ENCODE data around the gene CCDC15.

The CCDC15 gene

DNA sequence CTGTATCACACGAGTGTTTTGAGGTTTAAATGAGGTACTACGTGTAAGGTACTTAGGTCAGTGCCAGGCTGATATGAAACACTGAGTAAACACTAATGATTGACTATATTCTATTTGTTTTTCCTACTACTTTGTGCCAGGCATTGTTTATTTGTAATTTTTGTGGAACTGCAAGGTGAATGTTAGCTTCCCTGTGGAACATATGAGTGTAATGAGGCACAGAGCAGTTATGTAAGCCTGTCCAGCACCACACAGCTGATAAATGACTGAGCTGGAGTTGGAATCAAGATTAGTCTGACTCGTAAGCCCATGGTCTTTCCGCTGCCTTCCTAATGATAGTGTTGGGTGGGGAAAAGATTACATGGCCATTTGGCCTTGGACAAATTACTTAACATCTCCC lies 115.0 kb downstream of the CCDC15 start:
- Histone ChIP-seq H3K27ac (ENCODE audit: low read depth, low read length) (no peak overlapping the region), H3K4me1 (ENCODE audit: control insufficient read depth, insufficient read depth, low read length, unreplicated experiment) (peaks cover 28% of the 10 kb centered on the region), H2AFZ (ENCODE audit: low read length, unreplicated experiment) (no peak overlapping the region)

DNA sequence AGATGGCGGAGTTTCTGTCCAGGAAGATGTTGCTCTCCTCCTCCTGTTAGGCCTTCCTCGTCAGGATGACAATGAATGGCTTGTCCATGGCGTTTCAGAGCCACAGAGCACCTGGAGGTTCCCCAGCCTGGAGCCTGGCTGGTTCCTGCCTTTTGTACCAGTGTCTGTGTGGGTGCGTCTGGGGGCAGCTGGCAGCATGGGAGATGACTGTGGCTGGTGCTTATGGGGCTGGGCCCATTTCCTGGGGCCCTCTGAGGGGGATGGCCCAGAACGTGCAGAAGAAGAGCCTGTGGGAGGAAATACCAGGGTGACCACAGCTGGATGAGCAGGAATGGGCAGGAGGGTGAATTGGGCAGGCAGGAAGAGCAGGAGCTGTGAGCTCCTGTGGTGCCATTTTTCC lies 115.8 kb downstream of the CCDC15 start:
- no peak overlapping the region for H2AFZ ChIP-seq (ENCODE audit: low read length, unreplicated experiment)
- no peak overlapping the region for H3K4me3 ChIP-seq (ENCODE audit: low read depth, low read length)
- no peaks in the 10 kb centered on the region for H3K27me3 ChIP-seq (ENCODE audit: insufficient read depth, low read length)
- H3K4me1 ChIP-seq (ENCODE audit: control insufficient read depth, insufficient read depth, low read length, unreplicated experiment), result peaks cover 28% of the 10 kb centered on the region
- H3K79me2 ChIP-seq (ENCODE audit: control insufficient read depth, insufficient read depth, low read length, unreplicated experiment), result peaks cover 3% of the 10 kb centered on the region
- no peaks in the 10 kb centered on the region for H3K36me3 ChIP-seq (ENCODE audit: insufficient read depth, low read length)
- H3K27ac ChIP-seq (ENCODE audit: low read depth, low read length), result no peak overlapping the region

More for the DNA sequence above, 115.0 kb downstream of the CCDC15 start:
- Histone ChIP-seq H3K27me3 (ENCODE audit: insufficient read depth, low read length) (no peaks in the 10 kb centered on the region), H3K79me2 (ENCODE audit: control insufficient read depth, insufficient read depth, low read length, unreplicated experiment) (peaks cover 3% of the 10 kb centered on the region), H3K4me3 (ENCODE audit: low read depth, low read length) (no peak overlapping the region), H3K36me3 (ENCODE audit: insufficient read depth, low read length) (no peaks in the 10 kb centered on the region)

DNA sequence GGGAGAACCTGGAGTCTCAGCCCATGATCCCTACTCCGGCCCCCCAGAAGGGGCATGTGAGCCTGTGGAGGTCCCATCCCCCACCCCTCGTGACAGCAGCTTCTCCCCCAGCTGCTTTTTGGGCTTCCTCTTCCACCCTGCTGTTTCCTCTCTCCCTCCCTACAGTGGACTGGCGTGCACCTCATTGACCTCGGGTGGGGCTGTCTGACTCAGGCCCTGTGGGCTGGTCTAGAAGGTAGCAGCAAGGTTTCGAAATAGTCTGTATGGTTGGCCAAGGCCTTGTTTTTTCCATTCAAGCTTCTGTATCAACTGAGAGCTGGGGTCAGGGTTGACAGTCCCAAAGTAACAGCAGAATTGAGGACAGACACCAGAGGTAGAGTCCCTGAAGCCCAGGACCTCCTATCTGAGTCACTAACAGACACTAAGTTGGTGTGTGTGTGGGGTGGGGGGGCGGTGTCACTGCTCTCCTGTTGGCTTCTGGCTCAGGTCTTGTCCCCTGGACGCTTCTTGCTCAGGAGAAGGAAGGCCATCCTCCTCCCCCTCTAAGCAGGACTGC lies 116.8 kb downstream of the CCDC15 start:
- Histone ChIP-seq H2AFZ (ENCODE audit: low read length, unreplicated experiment) (peak overlapping the region; percentile 6), H3K36me3 (ENCODE audit: insufficient read depth, low read length) (no peaks in the 10 kb centered on the region), H3K4me1 (ENCODE audit: control insufficient read depth, insufficient read depth, low read length, unreplicated experiment) (peaks cover 28% of the 10 kb centered on the region), H3K79me2 (ENCODE audit: control insufficient read depth, insufficient read depth, low read length, unreplicated experiment) (peaks cover 3% of the 10 kb centered on the region), H3K4me3 (ENCODE audit: low read depth, low read length) (no peak overlapping the region), H3K27me3 (ENCODE audit: insufficient read depth, low read length) (no peaks in the 10 kb centered on the region), H3K27ac (ENCODE audit: low read depth, low read length) (peak overlapping the region; percentile 40)

DNA sequence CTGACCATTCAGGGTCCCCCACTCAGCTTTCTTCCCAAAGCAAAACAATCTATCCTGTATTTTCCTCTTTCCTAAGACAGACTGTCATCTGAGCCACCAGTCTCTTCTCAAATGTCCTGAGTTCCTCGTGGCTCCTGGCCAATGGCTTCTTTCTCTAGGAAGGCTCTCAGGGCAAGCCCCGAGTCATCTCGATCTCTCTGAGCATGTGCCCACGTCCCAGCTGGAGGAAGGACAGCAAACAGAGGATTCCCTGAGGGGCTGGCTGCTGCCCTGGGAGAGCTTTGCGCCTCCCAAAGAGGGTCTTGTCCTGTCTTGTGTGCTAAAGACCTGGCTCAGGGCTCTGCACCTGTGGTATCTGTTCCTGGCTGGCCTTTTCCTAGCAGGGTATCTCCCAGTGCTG lies 117.4 kb downstream of the CCDC15 start:
- Histone ChIP-seq H3K79me2 (ENCODE audit: control insufficient read depth, insufficient read depth, low read length, unreplicated experiment) (no peaks in the 10 kb centered on the region), H3K27me3 (ENCODE audit: insufficient read depth, low read length) (no peaks in the 10 kb centered on the region), H3K4me3 (ENCODE audit: low read depth, low read length) (no peak overlapping the region), H2AFZ (ENCODE audit: low read length, unreplicated experiment) (no peak overlapping the region), H3K27ac (ENCODE audit: low read depth, low read length) (peak overlapping the region; percentile 40), H3K4me1 (ENCODE audit: control insufficient read depth, insufficient read depth, low read length, unreplicated experiment) (peaks cover 28% of the 10 kb centered on the region), H3K36me3 (ENCODE audit: insufficient read depth, low read length) (no peaks in the 10 kb centered on the region)

DNA sequence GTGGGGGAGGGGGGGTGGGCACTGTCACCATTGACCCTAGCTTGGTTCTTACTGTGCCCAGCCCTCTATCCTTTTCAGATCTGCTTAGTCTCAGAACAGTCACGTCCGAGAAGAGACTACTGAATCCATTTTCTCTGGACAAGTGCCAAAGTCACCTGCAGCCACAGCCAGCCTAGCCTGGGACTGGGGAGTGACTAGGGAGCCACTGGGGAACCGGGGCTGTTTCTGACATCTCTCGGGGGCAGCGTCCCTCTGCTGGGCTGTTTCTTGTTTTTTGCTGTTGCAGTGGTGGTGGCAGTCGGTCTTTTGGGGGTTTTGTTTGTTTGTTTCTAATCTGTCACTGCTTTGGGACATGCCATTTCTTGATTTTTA lies 117.8 kb downstream of the CCDC15 start:
- Histone ChIP-seq H3K27ac (ENCODE audit: low read depth, low read length) (no peak overlapping the region), H3K36me3 (ENCODE audit: insufficient read depth, low read length) (no peaks in the 10 kb centered on the region), H3K4me3 (ENCODE audit: low read depth, low read length) (no peak overlapping the region), H3K4me1 (ENCODE audit: control insufficient read depth, insufficient read depth, low read length, unreplicated experiment) (peaks cover 28% of the 10 kb centered on the region), H3K79me2 (ENCODE audit: control insufficient read depth, insufficient read depth, low read length, unreplicated experiment) (no peaks in the 10 kb centered on the region), H3K27me3 (ENCODE audit: insufficient read depth, low read length) (no peaks in the 10 kb centered on the region), H2AFZ (ENCODE audit: low read length, unreplicated experiment) (no peak overlapping the region)

DNA sequence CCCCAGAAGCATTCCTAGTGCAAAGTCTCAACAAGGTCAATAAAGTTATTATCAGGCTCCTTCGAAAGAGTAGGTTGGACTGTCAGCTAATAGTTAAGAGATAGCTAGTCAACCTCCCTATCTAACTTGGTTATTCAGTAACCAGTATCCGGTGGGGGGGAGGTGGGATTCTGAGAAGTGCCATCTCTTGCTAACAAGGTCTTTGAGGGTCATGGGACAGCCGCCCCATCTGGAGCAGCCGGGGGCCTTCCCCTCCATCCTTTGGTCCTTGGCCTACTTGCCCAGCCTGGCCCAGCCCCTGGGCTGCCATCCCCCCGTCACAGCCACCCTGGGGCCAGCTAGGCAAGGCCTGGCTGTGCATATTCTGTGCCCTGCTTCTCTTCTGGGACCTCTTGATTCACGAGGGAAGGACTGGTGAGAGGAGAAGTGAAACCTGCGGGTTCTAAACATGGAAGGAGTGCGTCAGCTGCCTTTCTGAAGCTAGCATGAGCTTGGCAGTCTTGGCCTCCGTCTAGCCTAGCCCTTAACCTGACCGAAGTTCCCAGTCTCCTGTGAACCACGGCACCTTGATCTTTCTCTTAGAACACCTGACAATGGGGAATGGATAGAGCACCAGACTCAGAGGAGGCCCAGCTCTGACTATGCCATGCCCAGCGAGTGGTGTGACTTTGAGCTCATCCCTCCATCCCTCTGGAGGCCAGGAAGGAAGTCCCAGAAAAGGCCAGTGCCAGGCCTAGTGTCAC lies 118.4 kb downstream of the CCDC15 start:
- Histone ChIP-seq H3K4me1 (ENCODE audit: control insufficient read depth, insufficient read depth, low read length, unreplicated experiment) (peaks cover 28% of the 10 kb centered on the region), H2AFZ (ENCODE audit: low read length, unreplicated experiment) (no peak overlapping the region), H3K4me3 (ENCODE audit: low read depth, low read length) (no peak overlapping the region), H3K79me2 (ENCODE audit: control insufficient read depth, insufficient read depth, low read length, unreplicated experiment) (no peaks in the 10 kb centered on the region), H3K27me3 (ENCODE audit: insufficient read depth, low read length) (no peaks in the 10 kb centered on the region), H3K27ac (ENCODE audit: low read depth, low read length) (no peak overlapping the region), H3K36me3 (ENCODE audit: insufficient read depth, low read length) (no peaks in the 10 kb centered on the region)

DNA sequence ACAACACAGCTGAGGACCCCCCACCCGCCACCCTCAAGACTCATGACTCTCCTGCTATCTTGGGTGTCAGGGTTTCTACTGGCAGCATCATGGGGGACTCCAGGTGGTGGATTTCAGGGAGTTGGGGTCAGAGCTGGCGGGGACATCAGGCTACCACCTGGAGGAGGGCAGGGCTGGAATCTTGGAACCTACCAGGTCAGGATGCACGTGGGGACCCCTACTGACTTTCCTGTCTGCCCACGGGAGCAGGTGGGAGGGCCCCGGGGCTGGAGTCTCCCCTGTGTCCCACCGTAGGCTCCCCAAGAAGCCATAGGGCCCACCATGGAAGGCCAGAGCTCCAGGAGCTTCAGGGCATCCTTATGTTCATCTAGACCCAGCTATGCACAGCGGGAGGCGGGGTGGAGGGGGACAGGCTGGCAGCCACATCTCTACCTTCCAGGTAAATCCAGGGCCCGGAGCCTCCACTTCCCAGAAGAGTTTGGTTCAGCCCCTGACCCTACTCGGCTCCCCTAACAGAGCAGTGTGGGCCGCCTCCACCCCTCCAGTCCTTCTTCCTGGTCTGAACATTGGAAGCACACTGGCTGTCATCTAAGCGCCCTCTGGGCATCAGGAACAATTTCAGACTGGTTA lies 119.1 kb downstream of the CCDC15 start:
- Histone ChIP-seq H2AFZ (ENCODE audit: low read length, unreplicated experiment) (no peak overlapping the region), H3K79me2 (ENCODE audit: control insufficient read depth, insufficient read depth, low read length, unreplicated experiment) (no peaks in the 10 kb centered on the region), H3K4me1 (ENCODE audit: control insufficient read depth, insufficient read depth, low read length, unreplicated experiment) (peaks cover 28% of the 10 kb centered on the region), H3K4me3 (ENCODE audit: low read depth, low read length) (no peak overlapping the region), H3K36me3 (ENCODE audit: insufficient read depth, low read length) (no peaks in the 10 kb centered on the region), H3K27ac (ENCODE audit: low read depth, low read length) (no peak overlapping the region), H3K27me3 (ENCODE audit: insufficient read depth, low read length) (no peaks in the 10 kb centered on the region)

DNA sequence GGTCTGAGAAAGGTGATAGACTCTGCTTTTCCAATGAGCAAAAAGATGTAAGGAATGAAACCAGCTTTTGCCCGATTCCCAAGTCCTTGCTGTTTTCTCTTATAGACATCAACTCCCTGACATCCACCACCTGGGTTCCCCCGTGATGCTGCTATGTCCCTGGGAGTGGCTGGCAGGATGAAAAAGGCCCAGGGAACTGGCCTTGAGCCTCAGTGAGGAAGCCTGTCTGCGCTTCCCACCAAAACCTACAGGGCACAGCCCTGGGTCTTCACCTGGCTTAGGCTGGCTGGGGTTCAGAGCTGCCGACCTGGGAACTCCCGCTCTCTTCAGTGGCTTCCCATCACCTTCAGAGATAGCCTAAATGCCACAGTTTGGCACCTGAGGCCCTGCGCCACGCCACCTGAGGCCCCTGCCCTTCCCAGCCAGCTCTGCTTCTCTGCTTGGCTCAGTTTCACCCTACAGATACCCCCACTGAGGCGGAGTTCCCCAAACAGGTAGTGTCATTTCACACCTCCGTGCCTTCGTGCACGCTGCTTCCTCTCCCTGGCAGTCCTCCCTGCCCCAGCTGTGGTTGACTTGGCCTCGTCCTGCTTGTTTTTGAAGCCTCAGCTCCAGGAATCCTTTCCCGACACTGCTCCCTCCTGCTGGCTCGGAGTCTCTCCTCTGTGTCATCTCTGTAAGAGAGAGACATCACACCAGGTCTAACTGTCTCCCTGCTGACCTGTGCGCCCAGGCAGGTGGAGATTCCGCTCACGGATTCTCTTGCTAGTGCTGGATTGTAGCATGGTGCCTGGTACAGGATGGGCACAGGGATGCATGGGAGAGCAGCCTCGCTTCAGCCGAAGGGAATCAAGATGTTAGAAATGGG lies 119.8 kb downstream of the CCDC15 start:
- Histone ChIP-seq H3K79me2 (ENCODE audit: control insufficient read depth, insufficient read depth, low read length, unreplicated experiment) (no peaks in the 10 kb centered on the region), H3K36me3 (ENCODE audit: insufficient read depth, low read length) (no peaks in the 10 kb centered on the region), H3K27me3 (ENCODE audit: insufficient read depth, low read length) (no peaks in the 10 kb centered on the region), H3K27ac (ENCODE audit: low read depth, low read length) (no peak overlapping the region), H3K4me1 (ENCODE audit: control insufficient read depth, insufficient read depth, low read length, unreplicated experiment) (peaks cover 28% of the 10 kb centered on the region), H2AFZ (ENCODE audit: low read length, unreplicated experiment) (no peak overlapping the region), H3K4me3 (ENCODE audit: low read depth, low read length) (no peak overlapping the region)

DNA sequence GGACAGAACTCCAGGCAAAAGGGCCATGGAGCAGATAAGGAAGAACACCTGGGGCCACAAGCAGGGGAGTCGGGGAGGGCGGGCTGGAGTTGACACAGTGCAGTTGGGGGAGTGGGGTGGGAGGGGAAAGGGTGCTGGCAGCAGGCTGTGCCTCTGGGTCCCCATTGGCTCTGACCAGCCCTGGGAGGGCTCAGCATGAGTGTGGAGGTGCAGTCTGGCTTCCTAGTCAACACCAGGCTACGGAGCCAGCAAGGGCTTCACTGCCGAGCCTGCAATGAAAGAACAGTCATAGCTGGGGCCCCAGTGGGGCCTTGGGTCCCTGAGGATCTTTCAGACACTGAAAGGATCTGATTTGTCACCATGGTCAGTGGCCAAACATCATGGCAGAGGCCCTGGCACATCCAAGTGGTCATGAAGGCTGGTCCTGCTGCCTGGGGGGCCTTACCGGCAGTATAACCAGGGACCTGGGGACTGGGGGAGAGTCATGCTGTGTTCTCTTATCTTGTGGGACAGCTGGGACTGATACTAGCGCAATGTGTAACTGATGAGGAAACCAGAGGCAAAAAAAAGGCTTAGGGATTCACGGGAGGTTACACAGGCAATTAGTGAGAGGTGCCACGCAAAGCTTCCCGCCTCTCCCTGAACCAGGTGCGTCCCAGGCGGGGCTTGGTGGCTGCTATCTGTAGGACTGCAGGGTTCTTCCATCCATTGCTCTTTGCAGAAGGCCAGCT lies 120.7 kb downstream of the CCDC15 start:
- Histone ChIP-seq H3K4me1 (ENCODE audit: control insufficient read depth, insufficient read depth, low read length, unreplicated experiment) (peaks cover 20% of the 10 kb centered on the region), H3K27me3 (ENCODE audit: insufficient read depth, low read length) (no peaks in the 10 kb centered on the region), H3K79me2 (ENCODE audit: control insufficient read depth, insufficient read depth, low read length, unreplicated experiment) (no peaks in the 10 kb centered on the region), H3K36me3 (ENCODE audit: insufficient read depth, low read length) (no peaks in the 10 kb centered on the region), H3K27ac (ENCODE audit: low read depth, low read length) (no peak overlapping the region), H2AFZ (ENCODE audit: low read length, unreplicated experiment) (no peak overlapping the region), H3K4me3 (ENCODE audit: low read depth, low read length) (no peak overlapping the region)

DNA sequence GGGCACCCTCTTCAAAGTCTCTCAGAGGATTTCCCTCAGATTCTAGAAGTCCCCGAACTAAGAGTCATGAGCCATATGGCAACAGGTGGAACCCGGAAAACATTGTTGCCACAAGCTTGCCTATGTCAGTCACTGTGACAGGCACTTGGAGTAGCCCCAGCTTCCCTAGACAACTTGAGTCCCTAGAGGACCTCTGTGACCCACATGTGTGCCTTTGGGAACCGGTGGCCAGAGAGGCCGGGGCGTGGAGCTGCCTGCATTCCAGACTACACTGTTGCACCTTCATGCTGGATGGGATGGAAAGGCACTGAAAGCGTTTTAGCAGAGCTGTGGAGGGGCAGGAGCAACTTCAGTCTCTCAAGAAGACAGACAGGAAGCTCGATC lies 121.2 kb downstream of the CCDC15 start:
- H3K79me2 ChIP-seq (ENCODE audit: control insufficient read depth, insufficient read depth, low read length, unreplicated experiment), result no peaks in the 10 kb centered on the region
- H2AFZ ChIP-seq (ENCODE audit: low read length, unreplicated experiment), result no peak overlapping the region
- no peaks in the 10 kb centered on the region for H3K27me3 ChIP-seq (ENCODE audit: insufficient read depth, low read length)
- H3K4me3 ChIP-seq (ENCODE audit: low read depth, low read length), result no peak overlapping the region
- no peak overlapping the region for H3K27ac ChIP-seq (ENCODE audit: low read depth, low read length)
- peaks cover 15% of the 10 kb centered on the region for H3K4me1 ChIP-seq (ENCODE audit: control insufficient read depth, insufficient read depth, low read length, unreplicated experiment)
- no peaks in the 10 kb centered on the region for H3K36me3 ChIP-seq (ENCODE audit: insufficient read depth, low read length)

All from ACC112 (cell line).